CD4-positive, alpha-beta T cell treated with Interleukin-6 for 4 hours (primary cell): ENCODE results near the gene CPNE4.
A peak's percentile ranks its signal among the peaks of the same experiment; 100 is the strongest.
"Not testable (repeated sequence)": the region's sequence is repeated elsewhere in the genome, so short reads cannot be mapped to it uniquely, and the experiment has no call there.

Experiments
- DNase-seq: peaks from one replicate; pipeline ENCODE4 v3.0.0-alpha.2; 2020; ENCODE audit warnings: mixed read lengths

The CPNE4 gene

GRCh38 chr3:131518680-131519079 is 516.1 kb downstream of the CPNE4 start:
- DNase-seq: no peak

GRCh38 chr3:131505421-131505820 is 529.4 kb downstream of the CPNE4 start:
- no peak for DNase-seq

- DNase-seq: peak; percentile 5
These were observed 531.5 kb downstream of the CPNE4 start for GRCh38 chr3:131503320-131503635.

- DNase-seq: peak; percentile 82
These were observed 532.1 kb downstream of the CPNE4 start, which contains the start of gene MRPL3 for GRCh38 chr3:131502530-131503319. MRPL3 (minus strand) TSS chr3:131502971; CDS start chr3:131502821, 150 bp downstream.

- no peak for DNase-seq
These were observed 532.9 kb downstream of the CPNE4 start for GRCh38 chr3:131501949-131502348.

GRCh38 chr3:131494706-131495105 is 540.1 kb downstream of the CPNE4 start:
- no peak for DNase-seq

- no peak for DNase-seq
These were observed 543.0 kb downstream of the CPNE4 start for GRCh38 chr3:131491775-131492174.

- DNase-seq: no peak
These were observed 543.7 kb downstream of the CPNE4 start for GRCh38 chr3:131491084-131491483.

- DNase-seq: not testable (repeated sequence)
These were observed 548.3 kb downstream of the CPNE4 start for GRCh38 chr3:131486545-131486944.

GRCh38 chr3:131485119-131485518 is 549.7 kb downstream of the CPNE4 start:
- no peak for DNase-seq

- DNase-seq: no peak
These were observed 550.2 kb downstream of the CPNE4 start for GRCh38 chr3:131484496-131485111.
